Measurements from ENCODE around the gene COX6B2.

DNA sequence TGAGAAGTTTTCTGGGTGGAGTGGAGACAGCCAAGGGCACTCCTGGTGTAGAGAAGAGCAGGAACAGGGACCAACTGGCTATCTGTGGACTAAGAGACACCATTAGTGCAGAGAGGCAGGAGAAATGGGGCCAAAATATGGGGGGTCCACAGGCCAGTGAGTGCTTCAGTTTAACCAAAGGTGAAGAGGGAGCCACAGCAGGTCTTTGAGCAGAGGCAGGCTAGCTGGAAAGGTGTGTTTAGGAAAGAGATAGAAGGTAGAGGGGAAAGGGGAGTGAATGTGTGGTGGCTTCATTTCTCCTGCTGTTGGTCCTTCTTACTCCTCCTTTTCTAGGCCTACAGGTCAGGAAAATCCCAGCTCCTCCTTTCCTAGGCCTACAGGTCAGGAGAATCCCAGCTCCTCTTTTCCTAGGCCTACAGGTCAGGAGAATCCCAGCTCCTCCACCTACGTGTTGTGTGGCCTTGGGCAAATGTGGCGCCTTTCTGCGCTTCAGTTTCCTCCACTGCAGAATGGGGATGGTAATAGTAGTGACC lies 28.1 kb upstream of the COX6B2 start:
- TF ChIP-seq, protein P1, sequence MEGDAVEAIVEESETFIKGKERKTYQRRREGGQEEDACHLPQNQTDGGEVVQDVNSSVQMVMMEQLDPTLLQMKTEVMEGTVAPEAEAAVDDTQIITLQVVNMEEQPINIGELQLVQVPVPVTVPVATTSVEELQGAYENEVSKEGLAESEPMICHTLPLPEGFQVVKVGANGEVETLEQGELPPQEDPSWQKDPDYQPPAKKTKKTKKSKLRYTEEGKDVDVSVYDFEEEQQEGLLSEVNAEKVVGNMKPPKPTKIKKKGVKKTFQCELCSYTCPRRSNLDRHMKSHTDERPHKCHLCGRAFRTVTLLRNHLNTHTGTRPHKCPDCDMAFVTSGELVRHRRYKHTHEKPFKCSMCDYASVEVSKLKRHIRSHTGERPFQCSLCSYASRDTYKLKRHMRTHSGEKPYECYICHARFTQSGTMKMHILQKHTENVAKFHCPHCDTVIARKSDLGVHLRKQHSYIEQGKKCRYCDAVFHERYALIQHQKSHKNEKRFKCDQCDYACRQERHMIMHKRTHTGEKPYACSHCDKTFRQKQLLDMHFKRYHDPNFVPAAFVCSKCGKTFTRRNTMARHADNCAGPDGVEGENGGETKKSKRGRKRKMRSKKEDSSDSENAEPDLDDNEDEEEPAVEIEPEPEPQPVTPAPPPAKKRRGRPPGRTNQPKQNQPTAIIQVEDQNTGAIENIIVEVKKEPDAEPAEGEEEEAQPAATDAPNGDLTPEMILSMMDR (IDR thresholded peaks at IDR 0.05) = no peak
- TF ChIP-seq EZH2 (IDR thresholded peaks at IDR 0.05) = no peak
